Lower leg skin (tissue), 3 donors: Measurements from ENCODE around the gene ABL1.

Experiments
- CTCF ChIP-seq, 3 donors: fragments of 450-650 bp; IDR thresholded peaks; one replicate each; pipeline ENCODE4 v1.5.1; 2016; ENCODE audit warnings: antibody characterized with exemption in 3 of 3, mild to moderate bottlenecking in 3 of 3, moderate library complexity in 2 of 3
- POLR2A ChIP-seq, 2 donors: fragments of 450-650 bp; IDR thresholded peaks; one replicate each; pipeline ENCODE4 v1.6.1; 2016 to 2017; ENCODE audit warnings: antibody characterized with exemption in 2 of 2, mild to moderate bottlenecking in 1 of 2, moderate library complexity in 1 of 2

GRCh38 chr9:130908146-130908877, 73.3 kb downstream of the ABL1 start:
- TF ChIP-seq CTCF (IDR thresholded peaks at IDR 0.05), result no peak
- no peak for TF ChIP-seq POLR2A (IDR thresholded peaks at IDR 0.05)
